Measurements from ENCODE around the gene ABCA13.
"Not testable (repeated sequence)": the region's sequence is repeated elsewhere in the genome, so short reads cannot be mapped to it uniquely, and the experiment has no call there.

ABCA13 gene, protein sequence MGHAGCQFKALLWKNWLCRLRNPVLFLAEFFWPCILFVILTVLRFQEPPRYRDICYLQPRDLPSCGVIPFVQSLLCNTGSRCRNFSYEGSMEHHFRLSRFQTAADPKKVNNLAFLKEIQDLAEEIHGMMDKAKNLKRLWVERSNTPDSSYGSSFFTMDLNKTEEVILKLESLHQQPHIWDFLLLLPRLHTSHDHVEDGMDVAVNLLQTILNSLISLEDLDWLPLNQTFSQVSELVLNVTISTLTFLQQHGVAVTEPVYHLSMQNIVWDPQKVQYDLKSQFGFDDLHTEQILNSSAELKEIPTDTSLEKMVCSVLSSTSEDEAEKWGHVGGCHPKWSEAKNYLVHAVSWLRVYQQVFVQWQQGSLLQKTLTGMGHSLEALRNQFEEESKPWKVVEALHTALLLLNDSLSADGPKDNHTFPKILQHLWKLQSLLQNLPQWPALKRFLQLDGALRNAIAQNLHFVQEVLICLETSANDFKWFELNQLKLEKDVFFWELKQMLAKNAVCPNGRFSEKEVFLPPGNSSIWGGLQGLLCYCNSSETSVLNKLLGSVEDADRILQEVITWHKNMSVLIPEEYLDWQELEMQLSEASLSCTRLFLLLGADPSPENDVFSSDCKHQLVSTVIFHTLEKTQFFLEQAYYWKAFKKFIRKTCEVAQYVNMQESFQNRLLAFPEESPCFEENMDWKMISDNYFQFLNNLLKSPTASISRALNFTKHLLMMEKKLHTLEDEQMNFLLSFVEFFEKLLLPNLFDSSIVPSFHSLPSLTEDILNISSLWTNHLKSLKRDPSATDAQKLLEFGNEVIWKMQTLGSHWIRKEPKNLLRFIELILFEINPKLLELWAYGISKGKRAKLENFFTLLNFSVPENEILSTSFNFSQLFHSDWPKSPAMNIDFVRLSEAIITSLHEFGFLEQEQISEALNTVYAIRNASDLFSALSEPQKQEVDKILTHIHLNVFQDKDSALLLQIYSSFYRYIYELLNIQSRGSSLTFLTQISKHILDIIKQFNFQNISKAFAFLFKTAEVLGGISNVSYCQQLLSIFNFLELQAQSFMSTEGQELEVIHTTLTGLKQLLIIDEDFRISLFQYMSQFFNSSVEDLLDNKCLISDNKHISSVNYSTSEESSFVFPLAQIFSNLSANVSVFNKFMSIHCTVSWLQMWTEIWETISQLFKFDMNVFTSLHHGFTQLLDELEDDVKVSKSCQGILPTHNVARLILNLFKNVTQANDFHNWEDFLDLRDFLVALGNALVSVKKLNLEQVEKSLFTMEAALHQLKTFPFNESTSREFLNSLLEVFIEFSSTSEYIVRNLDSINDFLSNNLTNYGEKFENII (N-terminal part only)

GRCh38 chr7:48171202-48171601 is at the start of gene ABCA13:
ABCA13 (plus strand) TSS chr7:48171458; CDS start chr7:48171484, 26 bp downstream.
- no peak for DNase-seq

DNA sequence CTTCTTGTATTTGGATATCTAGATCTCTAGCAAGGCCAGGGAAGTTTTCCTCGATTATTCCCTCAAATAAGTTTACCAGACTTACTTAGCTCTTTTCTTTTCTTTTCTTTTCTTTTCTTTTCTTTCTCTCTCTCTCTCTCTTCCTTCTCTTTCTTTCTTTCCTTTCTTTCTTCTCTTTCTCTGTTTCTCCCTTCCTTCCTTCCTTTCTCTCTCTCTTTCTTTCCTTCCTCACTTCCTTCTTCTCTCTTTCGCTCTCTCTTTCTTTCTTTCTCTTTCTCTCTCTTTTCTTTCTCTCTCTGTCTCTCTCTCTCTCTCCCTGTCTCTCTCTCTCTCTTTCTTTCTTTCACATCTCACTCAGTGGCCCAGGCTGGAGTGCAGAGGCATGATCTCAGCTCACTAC is 45.2 kb upstream of the ABCA13 start:
- DNase-seq, result no peak

GRCh38 chr7:48130658-48131108 is 40.6 kb upstream of the ABCA13 start:
- DNase-seq, result no peak

DNA sequence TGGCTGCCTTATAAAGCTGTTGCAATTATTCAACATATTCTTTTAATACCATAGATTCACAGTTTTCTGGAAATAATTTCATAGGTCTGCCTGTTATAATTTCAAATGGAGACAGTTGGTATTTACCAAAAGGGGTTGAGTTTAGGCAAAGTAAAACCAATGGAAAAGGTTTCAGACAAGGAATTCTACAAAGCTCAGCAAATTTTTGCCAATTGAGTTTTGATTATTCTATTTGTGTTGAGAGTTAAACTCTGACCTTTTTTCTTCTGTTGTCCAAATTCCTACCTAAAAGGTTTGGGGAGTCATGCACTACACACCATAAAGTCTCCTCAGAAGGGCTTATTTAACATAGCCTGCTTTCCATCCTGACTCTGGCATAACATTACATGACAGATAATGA is 38.5 kb upstream of the ABCA13 start:
- no peak for DNase-seq

- DNase-seq, result no peak
Observed at GRCh38 chr7:48139459-48139858, 31.8 kb upstream of the ABCA13 start.

DNA sequence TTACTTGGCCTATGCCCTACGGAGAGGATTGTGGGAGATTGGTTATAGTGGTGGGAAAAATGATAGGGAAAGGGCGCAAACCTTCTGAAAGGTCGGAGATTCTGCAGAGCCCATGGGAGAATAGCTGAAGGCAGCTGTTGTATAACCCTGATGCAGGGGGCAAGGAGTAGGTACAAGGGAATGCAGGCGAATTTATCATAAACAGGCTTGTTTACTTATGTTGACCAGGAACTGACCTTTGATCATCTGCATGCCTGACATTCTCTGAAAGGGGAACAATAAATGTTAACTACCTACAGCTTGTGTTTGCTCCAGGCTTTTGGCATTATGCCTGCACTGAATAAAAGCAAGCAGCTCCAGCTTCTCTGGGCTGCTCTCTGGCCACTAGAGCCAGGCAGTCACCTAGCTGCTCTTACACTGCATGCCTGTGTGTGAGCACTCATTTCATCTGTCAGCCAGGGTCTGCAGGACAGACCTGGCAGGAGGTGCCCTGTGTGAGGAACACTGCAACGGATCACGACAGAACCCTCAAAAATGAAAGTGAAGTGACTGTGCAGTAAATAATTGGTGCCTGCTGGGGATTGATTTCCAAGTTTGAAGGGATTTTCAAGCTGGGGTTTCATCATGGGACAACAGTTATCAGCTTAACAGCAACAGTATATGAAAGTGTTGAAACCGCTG is 31.1 kb upstream of the ABCA13 start:
- DNase-seq, result no peak

DNA sequence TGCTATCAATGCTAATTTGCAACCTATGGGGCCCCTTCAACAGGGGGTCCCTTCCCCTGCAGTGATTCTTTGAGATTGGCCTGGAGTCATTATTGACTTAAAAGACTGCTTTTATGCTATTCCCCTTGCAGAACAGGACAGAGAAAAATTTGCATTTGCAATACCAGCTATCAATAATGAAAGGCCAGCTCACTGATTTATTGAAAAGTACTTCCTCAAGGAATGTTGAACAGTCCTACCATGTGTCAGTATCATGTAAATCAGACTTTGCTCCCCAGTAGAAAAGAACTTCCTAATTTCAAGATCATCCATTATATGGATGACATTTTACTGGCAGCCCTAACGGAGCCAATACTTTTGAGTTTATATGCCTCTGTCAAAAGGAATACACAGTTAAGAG is 29.7 kb upstream of the ABCA13 start:
- DNase-seq, result no peak

DNA sequence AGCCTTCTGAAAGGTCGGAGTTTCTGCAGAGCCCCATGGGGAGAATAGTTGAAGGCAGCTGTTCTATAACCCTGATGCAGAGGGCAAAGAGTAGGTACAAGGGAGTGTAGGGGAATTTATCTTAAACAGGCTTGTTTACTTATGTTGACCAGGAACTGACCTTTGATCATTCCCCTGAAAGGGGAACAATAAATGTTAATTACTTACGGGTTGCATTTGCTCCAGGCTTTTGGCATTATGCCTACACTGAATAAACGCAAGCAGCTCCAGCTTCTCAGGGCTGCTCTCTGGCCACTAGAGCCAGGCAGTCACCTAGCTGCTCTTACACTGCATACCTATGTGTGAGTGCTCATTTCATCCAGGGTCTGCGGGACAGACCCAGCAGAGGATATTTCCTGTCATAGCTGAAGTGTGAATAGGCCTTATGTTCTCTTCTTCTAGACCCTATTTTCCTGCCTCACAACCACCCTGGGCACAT is 26.9 kb upstream of the ABCA13 start:
- DNase-seq, result no peak

GRCh38 chr7:48147078-48147591 is 24.1 kb upstream of the ABCA13 start:
- no peak for DNase-seq

- DNase-seq, result not testable (repeated sequence)
Observed at GRCh38 chr7:48147690-48148089, 23.6 kb upstream of the ABCA13 start.

DNA sequence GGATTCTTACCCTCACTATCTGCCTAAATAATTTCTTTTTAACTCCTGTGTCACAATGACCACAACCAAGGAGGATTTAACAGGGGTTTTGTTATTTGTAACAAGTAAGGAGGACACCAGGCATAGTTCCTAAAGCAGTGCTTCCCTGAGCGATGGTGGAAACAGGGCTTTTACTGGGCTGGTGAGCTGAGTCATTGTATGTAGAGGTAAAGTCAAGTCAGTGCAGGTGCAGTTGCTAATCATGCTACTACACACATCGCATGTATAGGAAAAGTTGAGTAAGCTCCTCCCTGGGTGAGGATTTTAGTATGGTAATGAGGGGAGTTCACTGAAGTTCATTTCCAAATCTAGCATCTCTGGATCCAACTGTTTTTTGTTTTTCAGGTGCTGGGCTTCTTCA is 22.9 kb upstream of the ABCA13 start:
- no peak for DNase-seq

DNA sequence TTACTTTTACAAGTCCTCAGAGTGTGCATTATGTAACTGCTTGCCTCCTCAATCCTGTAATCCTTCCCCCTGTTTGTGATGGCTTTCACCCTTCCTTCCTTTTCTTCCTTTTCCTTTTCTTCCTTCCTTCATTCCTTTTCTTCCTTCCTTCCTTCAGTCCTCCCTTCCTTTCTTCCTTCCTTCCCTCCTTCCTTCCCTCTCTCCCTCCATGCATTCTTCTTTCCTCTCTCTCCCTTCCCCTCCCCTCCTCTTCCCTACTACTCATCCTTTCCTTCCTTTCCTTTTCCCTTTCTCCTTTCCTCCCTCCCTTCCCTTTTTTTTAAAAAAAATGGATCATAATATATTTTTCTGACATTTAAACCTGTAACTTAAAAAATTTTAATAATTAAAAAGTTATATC is 22.2 kb upstream of the ABCA13 start:
- DNase-seq, result no peak

DNA sequence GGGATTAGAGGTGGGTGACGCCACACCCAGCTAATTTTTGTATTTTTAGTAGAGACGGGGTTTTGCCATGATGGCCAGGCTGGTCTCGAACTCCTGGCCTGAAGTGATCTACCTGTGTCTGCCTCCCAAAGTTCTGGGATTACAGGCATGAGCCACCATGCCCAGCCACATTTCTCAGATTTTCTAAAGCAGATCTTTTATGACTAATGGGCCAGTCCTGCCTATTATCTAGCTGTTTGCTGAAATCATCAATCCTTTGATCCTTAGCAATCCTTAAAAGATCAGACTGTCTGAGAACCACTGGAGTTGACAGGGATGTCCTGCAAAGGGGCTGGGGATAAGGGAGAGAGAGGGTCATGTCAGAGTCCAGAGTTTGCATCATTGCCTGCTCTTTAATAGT is 21.2 kb upstream of the ABCA13 start:
- DNase-seq, result no peak

DNA sequence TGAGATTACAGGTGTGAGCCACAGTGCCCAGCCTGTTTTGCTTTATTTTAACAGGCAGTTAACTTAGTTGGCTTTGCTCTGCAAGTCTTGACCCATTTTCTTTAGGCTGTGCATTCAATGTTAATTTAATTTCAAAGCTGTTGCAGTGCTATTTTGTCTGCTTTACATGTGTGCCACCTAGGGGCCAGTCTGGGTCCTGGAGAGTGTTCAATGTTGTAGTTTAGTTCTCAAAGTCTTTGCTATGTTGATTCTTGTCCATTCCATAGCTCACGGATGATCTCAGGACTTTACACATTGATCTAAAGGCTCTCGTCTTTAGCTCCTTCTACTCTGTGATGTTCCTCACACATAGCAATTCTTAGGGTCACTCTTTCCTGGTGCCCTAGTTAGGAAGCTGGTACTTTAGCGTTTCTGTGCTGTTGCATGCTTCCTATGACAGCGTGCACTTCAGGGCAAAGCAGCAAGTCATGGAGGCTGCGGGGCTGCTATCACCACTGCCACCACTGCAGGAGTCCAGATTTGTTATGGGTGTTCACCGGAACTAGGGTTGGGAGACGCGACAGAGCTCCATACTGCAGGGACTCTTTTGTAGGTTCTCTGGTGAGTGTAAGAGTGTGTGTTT is 16.4 kb upstream of the ABCA13 start:
- DNase-seq, result peak; percentile 9

DNA sequence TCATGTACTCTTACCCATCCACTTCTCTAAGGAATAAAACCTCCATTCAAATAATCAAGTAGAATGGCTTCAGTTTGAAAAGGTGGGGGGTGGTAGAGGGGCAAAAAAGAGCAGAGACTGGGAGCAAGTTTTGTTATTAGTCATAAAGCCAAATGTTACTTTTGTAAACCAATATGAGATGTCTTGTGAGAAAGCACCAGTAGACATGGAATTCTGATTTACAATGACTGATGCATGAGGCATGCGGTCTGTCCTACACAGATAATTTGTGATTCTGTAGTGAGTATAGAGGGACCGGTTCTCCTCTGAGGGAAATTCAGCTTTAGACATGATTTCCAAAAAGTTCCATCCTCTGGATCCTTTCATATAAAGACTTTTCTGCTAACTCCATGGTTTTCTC is 12.9 kb upstream of the ABCA13 start:
- no peak for DNase-seq

- no peak for DNase-seq
Observed at GRCh38 chr7:48161407-48162125, 9.7 kb upstream of the ABCA13 start.

DNA sequence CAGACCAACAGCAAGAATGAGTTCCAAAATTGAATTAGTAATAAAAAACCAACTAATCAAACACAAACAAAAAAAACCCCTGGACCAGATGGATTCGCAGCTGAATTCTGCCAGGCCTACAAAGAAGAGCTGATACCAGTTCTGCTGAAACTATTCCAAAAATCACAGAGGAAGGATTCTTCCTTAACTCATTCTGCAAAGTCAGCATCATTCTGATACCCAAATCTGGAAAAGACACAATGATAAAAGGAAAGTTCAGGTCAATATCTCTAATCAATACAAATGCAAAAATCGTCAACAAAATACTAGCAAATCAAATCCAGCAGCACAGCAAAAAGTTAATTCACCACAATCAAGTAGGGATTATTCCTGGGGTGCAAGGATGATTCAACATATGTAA is 6.1 kb upstream of the ABCA13 start:
- no peak for DNase-seq

- DNase-seq, result peak; percentile 75
Observed at GRCh38 chr7:48168159-48168558, 3.1 kb upstream of the ABCA13 start.

- no peak for DNase-seq
Observed at GRCh38 chr7:48170506-48170905, 752 bp upstream of the ABCA13 start.

DNA sequence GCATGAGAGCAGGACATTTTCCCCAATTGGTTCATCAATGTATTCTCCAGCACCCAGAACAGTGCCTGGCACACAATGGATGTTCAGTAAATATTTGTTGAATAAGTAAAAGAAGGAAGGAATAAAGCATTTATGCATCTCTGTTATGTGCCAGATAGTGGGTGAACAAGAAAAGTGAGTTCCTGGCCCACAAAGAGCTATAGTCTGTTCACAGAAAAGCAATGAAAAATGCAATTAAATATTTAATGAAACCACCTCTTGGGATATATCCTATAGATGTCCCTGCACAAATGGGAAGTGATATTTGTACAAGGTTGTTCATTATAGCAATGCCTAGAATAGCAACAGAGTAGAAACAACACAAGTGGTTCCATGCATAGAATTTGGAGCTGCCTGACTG is 2.1 kb downstream of the ABCA13 start:
- DNase-seq, result no peak

Measured in NCI-H226 (cell line).